ENCODE data around the gene KAZN.

Gene KAZN

DNA sequence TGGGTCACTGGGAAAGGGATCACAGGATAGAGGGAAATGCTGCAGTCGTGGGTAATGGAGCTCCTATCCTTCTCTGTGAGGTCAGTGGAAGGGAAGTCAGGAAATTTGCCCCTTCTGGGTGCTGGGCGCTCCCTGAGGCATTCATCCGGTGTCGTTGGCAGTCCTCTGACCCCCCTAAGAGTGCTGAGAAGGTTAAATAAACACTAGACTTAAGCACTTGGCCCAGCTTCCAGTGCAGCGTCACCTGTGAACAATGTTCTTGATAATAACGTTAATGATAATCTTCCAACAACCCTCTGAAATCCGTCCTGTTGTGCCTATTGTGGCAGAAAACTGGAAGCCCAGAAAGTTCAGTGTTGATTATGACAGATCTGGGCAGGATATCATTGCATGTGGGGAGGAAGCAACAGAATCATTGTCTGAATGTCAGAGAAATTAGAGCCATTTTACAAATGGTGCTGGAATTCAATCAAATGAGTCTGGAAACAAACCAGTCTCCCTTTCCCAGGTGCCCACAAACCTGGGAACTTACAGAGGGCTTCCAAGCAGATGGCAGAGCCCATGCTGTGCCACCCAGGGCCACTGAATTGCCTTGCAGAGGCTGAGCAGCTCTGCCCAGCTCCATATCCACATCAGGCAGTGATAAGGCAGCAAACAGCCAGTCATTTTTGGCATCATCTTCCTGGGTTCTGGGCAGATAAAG is 216.8 kb downstream of the KAZN start:
- Histone ChIP-seq H3K27ac (ENCODE audit: low read length) (no peak overlapping the region), H3K9ac (ENCODE audit: low read depth, low read length) (no peak overlapping the region), H3K36me3 (ENCODE audit: insufficient read depth, low read depth, low read length) (no peaks in the 10 kb centered on the region), H3K9me3 (ENCODE audit: insufficient read depth, low read depth, low read length) (no peaks in the 10 kb centered on the region), H3K4me1 (ENCODE audit: insufficient read depth, low read length) (no peaks in the 10 kb centered on the region), H3K27me3 (ENCODE audit: insufficient read depth, low read length) (no peaks in the 10 kb centered on the region), H3K4me3 (ENCODE audit: low read length) (no peak overlapping the region)

DNA sequence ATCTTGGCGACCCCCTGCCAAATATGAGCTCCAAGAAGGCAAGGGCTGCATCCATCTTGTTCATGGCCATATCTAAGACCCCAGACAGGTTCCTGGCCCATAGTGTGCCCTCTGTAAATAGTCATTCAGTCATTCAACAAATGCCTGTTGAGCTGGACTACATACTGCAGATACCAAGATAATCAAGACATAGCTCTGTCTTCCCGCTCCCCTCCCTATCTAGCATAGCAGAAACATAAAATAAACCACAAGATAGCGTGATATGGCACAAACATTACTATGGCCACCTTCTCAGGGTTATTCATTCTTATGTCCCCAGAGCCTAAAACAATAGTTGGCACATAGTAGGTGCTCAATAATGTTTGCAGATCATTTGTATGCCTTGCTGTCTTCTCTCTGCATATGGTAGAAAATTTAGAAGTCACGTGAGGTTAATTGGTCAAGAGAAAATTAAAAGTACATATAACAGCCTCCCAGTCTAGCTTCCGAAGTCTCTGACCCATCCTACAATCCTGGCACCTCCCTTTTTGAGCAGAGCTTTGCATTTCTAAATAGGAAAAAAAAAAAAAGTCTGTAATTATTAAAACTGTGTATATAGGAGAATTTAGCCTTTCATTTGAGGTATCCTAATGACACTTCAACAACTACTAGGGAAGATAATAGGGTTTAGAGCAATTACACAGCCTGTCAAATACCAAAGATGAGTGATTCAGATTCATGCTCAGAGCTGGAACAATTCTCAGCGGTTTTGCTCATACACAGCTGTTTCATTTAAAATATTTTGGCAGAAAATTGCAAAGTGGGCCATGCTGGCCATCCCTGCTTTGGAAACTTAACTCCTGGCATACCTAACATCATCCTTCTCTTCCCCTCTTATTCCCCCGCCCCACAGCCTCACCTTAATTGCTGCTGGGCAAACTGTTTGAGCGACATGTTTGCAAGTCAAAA is 219.0 kb downstream of the KAZN start:
- Histone ChIP-seq H3K36me3 (ENCODE audit: insufficient read depth, low read depth, low read length) (no peaks in the 10 kb centered on the region), H3K4me3 (ENCODE audit: low read length) (no peak overlapping the region), H3K9me3 (ENCODE audit: insufficient read depth, low read depth, low read length) (no peaks in the 10 kb centered on the region), H3K27ac (ENCODE audit: low read length) (no peak overlapping the region), H3K9ac (ENCODE audit: low read depth, low read length) (no peak overlapping the region), H3K27me3 (ENCODE audit: insufficient read depth, low read length) (no peaks in the 10 kb centered on the region), H3K4me1 (ENCODE audit: insufficient read depth, low read length) (no peaks in the 10 kb centered on the region)

DNA sequence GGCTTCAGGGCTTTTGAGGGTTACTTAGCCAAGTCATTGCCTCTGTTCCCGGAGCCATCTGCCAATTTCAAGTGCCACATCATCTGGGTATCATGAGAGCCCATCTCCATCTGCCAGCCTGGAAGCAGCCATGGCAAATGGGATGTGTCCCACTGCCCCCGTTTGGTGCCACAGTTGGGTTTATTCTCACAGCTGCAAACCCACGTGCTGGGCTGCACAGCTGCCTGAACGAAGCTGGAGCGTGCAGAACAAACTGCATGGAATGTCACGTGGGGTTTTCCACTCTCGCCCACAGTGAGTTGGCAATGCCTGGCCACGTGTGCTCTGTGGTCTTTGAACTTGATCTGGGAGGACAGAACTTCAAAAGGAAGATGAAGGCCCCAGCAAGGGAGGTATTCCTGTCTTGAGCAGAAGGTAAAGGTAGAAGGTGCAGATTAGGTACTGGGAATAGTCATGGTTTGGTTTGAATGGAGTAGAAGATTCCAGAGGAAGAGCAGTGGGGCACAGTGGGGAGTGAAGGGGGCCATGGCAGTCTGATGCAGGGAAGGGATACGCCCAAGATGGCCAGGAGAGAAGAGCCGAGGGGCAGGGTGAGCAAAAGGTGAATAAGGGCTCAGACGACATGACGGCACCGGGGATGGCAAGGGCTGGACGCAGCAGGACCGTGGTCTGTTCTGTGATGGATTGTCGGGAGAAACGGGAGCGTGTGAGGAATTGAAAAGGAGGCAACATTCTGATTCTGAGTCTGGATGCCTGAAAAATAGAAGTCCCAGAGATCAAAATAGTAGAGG is 222.0 kb downstream of the KAZN start:
- H3K36me3 ChIP-seq (ENCODE audit: insufficient read depth, low read depth, low read length) = no peaks in the 10 kb centered on the region
- H3K9ac ChIP-seq (ENCODE audit: low read depth, low read length) = no peak overlapping the region
- no peak overlapping the region for H3K27ac ChIP-seq (ENCODE audit: low read length)
- H3K4me1 ChIP-seq (ENCODE audit: insufficient read depth, low read length) = no peaks in the 10 kb centered on the region
- H3K27me3 ChIP-seq (ENCODE audit: insufficient read depth, low read length) = no peaks in the 10 kb centered on the region
- no peaks in the 10 kb centered on the region for H3K9me3 ChIP-seq (ENCODE audit: insufficient read depth, low read depth, low read length)
- no peak overlapping the region for H3K4me3 ChIP-seq (ENCODE audit: low read length)

DNA sequence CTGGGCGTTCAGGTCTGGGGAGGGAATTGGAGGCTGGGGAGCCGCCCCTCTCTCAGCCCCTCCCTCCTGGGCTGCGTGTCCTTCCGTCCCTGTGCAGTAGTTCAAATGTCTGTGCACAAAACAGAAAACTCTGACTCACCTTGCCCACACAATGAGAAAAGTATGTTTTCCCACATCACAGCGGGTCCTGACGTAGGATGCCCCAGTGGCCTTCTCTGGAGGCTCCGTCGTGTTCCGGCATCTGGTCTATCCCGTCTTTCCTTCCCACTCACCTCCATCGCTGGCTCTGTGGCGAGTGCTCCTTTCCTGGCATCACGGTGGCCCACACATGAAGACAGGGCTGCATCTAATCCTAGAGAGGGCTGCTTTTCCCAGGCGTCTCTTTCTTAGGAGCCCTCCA is 224.0 kb downstream of the KAZN start:
- no peaks in the 10 kb centered on the region for H3K4me1 ChIP-seq (ENCODE audit: insufficient read depth, low read length)
- H3K4me3 ChIP-seq (ENCODE audit: low read length) = no peak overlapping the region
- no peaks in the 10 kb centered on the region for H3K36me3 ChIP-seq (ENCODE audit: insufficient read depth, low read depth, low read length)
- no peak overlapping the region for H3K9ac ChIP-seq (ENCODE audit: low read depth, low read length)
- H3K27ac ChIP-seq (ENCODE audit: low read length) = no peak overlapping the region
- H3K9me3 ChIP-seq (ENCODE audit: insufficient read depth, low read depth, low read length) = no peaks in the 10 kb centered on the region
- H3K27me3 ChIP-seq (ENCODE audit: insufficient read depth, low read length) = no peaks in the 10 kb centered on the region

DNA sequence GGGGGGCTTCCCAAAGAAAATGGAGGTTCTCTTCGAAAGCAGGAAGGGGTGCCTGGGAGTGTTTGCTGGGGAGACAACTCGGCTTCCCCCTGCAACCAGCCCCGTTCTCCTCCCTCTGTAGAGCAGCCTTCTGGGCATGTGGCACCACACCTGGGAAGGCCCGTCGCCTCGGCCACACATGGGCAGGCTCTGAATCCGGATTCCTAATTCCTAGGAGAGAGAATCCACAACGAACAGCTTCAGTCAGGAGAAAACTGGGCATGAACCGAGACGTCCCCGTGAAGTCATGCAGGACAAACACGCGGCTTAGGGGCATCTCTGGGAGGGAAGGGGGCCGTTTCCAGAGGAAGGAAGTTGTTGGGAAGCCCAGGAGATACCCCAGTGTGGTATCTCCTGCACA is 224.5 kb downstream of the KAZN start:
- H3K9me3 ChIP-seq (ENCODE audit: insufficient read depth, low read depth, low read length) = no peaks in the 10 kb centered on the region
- no peak overlapping the region for H3K4me3 ChIP-seq (ENCODE audit: low read length)
- H3K4me1 ChIP-seq (ENCODE audit: insufficient read depth, low read length) = no peaks in the 10 kb centered on the region
- no peaks in the 10 kb centered on the region for H3K36me3 ChIP-seq (ENCODE audit: insufficient read depth, low read depth, low read length)
- no peak overlapping the region for H3K9ac ChIP-seq (ENCODE audit: low read depth, low read length)
- H3K27me3 ChIP-seq (ENCODE audit: insufficient read depth, low read length) = no peaks in the 10 kb centered on the region
- H3K27ac ChIP-seq (ENCODE audit: low read length) = no peak overlapping the region

DNA sequence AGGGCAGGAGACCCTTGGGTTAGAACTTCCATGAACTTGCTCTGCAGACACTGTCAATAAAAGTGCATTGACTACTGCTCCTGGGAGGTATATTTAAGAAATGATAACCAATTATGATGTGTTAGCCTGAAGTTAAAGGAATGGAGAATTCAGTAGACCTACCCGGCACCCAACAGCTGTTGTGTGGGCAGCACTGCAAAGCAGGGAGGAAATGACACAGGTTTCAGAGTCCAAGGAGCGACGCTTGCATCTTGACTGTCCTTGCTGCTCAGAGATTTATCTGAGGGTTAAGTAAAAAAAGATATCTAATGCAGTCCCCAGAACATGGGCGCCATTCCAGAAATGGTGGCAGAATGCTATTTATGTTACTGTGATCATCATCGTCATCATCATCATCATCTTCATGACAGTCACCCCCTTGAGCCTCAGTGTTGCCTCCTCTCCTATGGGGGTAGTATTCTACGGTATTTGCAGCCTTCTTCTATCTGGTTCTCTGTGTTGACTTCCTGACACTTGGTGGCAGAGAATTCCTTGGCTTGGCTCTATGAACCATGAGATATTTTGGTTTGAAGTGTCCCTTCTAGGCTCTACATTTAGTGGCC is 225.9 kb downstream of the KAZN start:
- Histone ChIP-seq H3K9ac (ENCODE audit: low read depth, low read length) (no peak overlapping the region), H3K36me3 (ENCODE audit: insufficient read depth, low read depth, low read length) (no peaks in the 10 kb centered on the region), H3K4me1 (ENCODE audit: insufficient read depth, low read length) (no peaks in the 10 kb centered on the region), H3K9me3 (ENCODE audit: insufficient read depth, low read depth, low read length) (no peaks in the 10 kb centered on the region), H3K27me3 (ENCODE audit: insufficient read depth, low read length) (no peaks in the 10 kb centered on the region), H3K27ac (ENCODE audit: low read length) (no peak overlapping the region), H3K4me3 (ENCODE audit: low read length) (no peak overlapping the region)

DNA sequence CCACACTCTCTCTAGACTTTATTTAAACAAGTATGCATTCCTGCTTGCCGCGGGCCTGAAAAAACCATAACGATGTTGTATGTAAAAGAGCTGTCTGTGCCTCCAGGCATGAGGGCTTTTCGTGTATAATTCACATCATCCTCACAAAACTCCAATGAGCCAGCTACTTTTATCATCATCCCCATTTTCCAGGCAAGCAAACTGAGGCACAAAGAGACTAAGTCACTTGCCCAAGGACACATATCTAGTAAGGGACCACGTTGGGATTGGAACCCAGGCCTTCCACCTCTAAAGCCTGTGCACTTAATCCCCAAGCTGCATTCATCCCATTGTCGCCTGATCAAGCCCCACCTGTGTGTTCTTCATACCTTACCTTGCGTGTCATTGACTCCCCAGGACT is 226.9 kb downstream of the KAZN start:
- Histone ChIP-seq H3K27me3 (ENCODE audit: insufficient read depth, low read length) (no peaks in the 10 kb centered on the region), H3K4me3 (ENCODE audit: low read length) (no peak overlapping the region), H3K9me3 (ENCODE audit: insufficient read depth, low read depth, low read length) (no peaks in the 10 kb centered on the region), H3K36me3 (ENCODE audit: insufficient read depth, low read depth, low read length) (no peaks in the 10 kb centered on the region), H3K9ac (ENCODE audit: low read depth, low read length) (no peak overlapping the region), H3K4me1 (ENCODE audit: insufficient read depth, low read length) (no peaks in the 10 kb centered on the region), H3K27ac (ENCODE audit: low read length) (no peak overlapping the region)

DNA sequence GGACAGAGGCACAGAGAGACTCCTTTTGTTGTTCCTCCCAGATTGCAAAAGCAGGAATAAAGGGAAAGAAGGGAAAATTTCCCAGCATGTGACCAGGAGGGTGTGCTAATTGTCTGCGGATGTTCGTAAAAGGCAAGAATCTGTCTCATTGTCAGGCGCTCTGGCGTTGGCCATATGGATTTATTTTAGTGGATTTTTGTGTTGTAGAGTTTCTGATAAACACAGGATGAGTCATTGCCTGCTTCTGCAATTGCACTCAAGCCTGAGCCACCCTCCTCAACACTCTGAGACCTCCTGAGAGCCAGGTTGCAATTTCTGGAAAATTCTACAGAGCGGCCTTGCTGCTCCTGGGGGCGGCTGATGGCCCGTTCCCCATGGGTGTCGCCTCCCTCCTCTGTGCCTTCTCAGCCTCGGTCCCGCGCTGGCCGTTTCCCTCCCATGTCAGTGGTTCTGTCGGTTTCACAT is 227.7 kb downstream of the KAZN start:
- Histone ChIP-seq H3K9me3 (ENCODE audit: insufficient read depth, low read depth, low read length) (no peaks in the 10 kb centered on the region), H3K27me3 (ENCODE audit: insufficient read depth, low read length) (no peaks in the 10 kb centered on the region), H3K36me3 (ENCODE audit: insufficient read depth, low read depth, low read length) (no peaks in the 10 kb centered on the region), H3K4me1 (ENCODE audit: insufficient read depth, low read length) (no peaks in the 10 kb centered on the region), H3K4me3 (ENCODE audit: low read length) (no peak overlapping the region), H3K9ac (ENCODE audit: low read depth, low read length) (no peak overlapping the region), H3K27ac (ENCODE audit: low read length) (no peak overlapping the region)

DNA sequence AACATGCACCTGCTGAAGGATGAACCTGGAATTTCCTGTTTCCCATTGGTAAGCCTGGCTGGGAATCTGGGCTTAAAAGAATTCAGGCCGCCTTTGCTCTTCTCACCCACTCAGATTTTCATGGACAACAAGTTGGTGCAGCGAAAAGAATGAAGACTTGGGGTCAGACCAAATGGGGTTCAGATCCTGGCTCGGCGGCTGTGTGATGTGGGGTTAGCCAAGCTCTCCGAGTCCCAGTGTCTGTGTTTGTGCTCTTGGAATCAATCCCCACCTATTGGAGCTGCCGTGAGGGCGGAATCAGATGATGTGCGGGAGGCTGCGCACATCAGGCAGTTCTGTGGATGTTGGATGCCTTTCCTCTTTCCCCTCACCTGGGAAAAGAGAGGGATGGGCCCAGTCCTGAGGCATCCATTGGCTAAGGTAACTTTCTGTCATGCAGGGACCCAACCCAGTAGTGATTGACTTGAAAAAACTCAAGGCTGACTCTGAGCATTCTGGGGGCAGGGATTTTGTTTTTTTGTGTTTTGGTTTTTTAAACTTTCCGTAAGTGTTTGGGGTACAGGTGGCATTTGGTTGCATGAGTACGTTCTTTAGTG is 228.3 kb downstream of the KAZN start:
- H3K4me3 ChIP-seq (ENCODE audit: low read length) = no peak overlapping the region

DNA sequence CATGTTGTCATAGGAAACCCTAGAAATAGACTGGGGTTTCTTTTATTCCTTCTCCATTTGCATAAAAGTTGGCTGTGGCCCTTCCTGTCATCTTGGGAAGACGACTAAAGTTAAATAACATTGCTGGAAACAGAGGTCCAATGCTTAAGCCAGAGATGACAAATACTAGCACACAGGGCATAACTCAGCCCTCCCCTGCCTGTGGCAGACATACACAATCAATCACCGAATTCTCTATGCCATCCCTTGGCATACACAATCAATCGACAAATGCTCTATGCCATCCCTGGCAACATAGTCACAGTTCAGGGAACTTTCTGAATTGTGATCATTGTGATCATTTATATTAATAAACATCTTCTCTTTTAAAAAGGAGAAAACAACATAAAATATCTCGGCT is 229.4 kb downstream of the KAZN start:
- H3K4me3 ChIP-seq (ENCODE audit: low read length) = no peak overlapping the region
- H3K27ac ChIP-seq (ENCODE audit: low read length) = no peak overlapping the region
- H3K36me3 ChIP-seq (ENCODE audit: insufficient read depth, low read depth, low read length) = no peaks in the 10 kb centered on the region
- no peak overlapping the region for H3K9ac ChIP-seq (ENCODE audit: low read depth, low read length)
- no peaks in the 10 kb centered on the region for H3K27me3 ChIP-seq (ENCODE audit: insufficient read depth, low read length)
- H3K4me1 ChIP-seq (ENCODE audit: insufficient read depth, low read length) = no peaks in the 10 kb centered on the region
- no peaks in the 10 kb centered on the region for H3K9me3 ChIP-seq (ENCODE audit: insufficient read depth, low read depth, low read length)

More for the DNA sequence above, 228.3 kb downstream of the KAZN start:
- Histone ChIP-seq H3K27me3 (ENCODE audit: insufficient read depth, low read length) (no peaks in the 10 kb centered on the region), H3K27ac (ENCODE audit: low read length) (no peak overlapping the region), H3K4me1 (ENCODE audit: insufficient read depth, low read length) (no peaks in the 10 kb centered on the region), H3K9ac (ENCODE audit: low read depth, low read length) (no peak overlapping the region), H3K36me3 (ENCODE audit: insufficient read depth, low read depth, low read length) (no peaks in the 10 kb centered on the region), H3K9me3 (ENCODE audit: insufficient read depth, low read depth, low read length) (no peaks in the 10 kb centered on the region)

DNA sequence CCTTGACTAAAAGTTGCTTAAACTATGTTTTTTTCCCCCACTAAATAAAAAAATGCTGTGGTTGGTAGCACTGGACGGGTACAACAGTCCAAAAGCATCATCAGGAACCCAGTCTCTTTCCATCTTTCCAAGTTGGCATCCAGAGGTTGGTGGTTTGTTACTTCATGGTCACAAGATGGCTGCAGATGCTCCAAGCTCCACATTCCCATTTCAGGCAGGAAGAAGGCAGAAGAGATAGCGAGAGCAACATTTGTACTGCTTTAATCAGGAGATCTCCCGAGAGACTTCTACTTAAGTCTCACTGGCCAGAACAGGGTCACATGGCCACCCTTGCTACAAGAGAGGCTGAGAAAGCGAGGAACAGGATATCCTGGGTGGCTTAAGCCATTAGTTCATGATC is 230.2 kb downstream of the KAZN start:
- H3K4me1 ChIP-seq (ENCODE audit: insufficient read depth, low read length) = no peaks in the 10 kb centered on the region

More for the DNA sequence above, 230.2 kb downstream of the KAZN start:
- Histone ChIP-seq H3K36me3 (ENCODE audit: insufficient read depth, low read depth, low read length) (no peaks in the 10 kb centered on the region), H3K4me3 (ENCODE audit: low read length) (no peak overlapping the region), H3K9me3 (ENCODE audit: insufficient read depth, low read depth, low read length) (no peaks in the 10 kb centered on the region), H3K27ac (ENCODE audit: low read length) (no peak overlapping the region), H3K27me3 (ENCODE audit: insufficient read depth, low read length) (no peaks in the 10 kb centered on the region), H3K9ac (ENCODE audit: low read depth, low read length) (no peak overlapping the region)
